Fibroblast of lung (primary cell): ENCODE data around the gene CAND1.

Experiments used
- EZH2 ChIP-seq: IDR thresholded peaks from 2 replicates; pipeline ENCODE4 v1.5.1; 2012; ENCODE audit warnings: low read length, control low read depth, mild to moderate bottlenecking; ENCODE audit errors: missing control alignments
- TF ChIP-seq, protein P1 (sequence below), 2 donors: IDR thresholded peaks in 1 of 2; conservative IDR thresholded peaks in 1 of 2; 1 replicate in 1 of 2; 2 replicates in 1 of 2; pipeline ENCODE4 v1.5.1; 2011 to 2012; ENCODE audit warnings: low read length in 2 of 2, control low read depth in 1 of 2, inconsistent platforms in 1 of 2, low read depth in 1 of 2, mild to moderate bottlenecking in 1 of 2

- TF ChIP-seq, protein P1, sequence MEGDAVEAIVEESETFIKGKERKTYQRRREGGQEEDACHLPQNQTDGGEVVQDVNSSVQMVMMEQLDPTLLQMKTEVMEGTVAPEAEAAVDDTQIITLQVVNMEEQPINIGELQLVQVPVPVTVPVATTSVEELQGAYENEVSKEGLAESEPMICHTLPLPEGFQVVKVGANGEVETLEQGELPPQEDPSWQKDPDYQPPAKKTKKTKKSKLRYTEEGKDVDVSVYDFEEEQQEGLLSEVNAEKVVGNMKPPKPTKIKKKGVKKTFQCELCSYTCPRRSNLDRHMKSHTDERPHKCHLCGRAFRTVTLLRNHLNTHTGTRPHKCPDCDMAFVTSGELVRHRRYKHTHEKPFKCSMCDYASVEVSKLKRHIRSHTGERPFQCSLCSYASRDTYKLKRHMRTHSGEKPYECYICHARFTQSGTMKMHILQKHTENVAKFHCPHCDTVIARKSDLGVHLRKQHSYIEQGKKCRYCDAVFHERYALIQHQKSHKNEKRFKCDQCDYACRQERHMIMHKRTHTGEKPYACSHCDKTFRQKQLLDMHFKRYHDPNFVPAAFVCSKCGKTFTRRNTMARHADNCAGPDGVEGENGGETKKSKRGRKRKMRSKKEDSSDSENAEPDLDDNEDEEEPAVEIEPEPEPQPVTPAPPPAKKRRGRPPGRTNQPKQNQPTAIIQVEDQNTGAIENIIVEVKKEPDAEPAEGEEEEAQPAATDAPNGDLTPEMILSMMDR (conservative IDR thresholded peaks at IDR 0.05 in 1 of 2, IDR thresholded peaks at IDR 0.05 in 1 of 2; ENCODE audit: low read depth in 1 of 2, low read length in 2 of 2), result no peak
- no peak for TF ChIP-seq EZH2
Observed at GRCh38 chr12:67251012-67251411, 18.1 kb upstream of the CAND1 start.
